ENCODE measurements around the gene ARFIP2. TPM values are rescaled to one million over a fixed set of nuclear protein-coding genes. Genes with fewer than 3 reads are reported as not detected.

Gene ARFIP2
- polyA plus RNA-seq, 1 donor = 74.8 TPM

DNA sequence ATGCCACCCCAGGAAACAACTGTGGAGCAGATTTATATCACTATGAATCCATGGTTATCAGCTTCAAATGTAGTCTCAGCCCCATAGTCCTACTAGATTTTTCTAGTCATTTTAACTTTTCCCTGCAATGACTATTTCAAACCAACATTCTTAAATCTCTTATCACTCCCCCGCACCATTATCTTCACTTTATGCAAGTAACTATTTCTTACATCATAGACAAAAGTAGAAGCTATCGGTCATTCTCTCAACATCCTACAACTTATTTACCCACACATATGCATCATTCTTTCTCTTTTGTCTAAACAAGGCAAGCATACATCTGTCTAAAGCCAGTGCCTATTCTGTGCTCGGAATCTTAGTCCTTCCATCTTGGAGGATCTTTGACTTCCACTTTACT, 4.5 kb upstream of the ARFIP2 start:
- no peak for DNase-seq

DNA sequence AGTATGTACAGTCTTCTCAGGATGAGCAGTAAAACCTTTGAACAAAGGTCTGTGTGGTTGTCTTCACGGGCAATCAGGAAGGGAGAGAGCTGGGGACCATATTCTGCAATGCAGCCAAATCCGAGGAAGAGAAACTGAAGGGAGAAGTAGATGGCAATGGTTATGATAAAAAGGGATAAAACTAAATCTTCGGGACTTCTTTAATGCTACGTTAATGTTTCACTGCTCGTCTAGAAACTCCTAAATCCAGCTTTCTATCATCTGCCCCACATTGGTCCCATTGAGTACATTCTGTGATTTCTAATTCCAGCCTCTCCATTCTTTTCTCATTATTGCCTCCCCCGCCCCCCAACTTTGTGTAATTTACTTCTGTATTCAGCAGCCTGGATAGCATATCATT, 1.9 kb upstream of the ARFIP2 start:
- DNase-seq = no peak

DNA sequence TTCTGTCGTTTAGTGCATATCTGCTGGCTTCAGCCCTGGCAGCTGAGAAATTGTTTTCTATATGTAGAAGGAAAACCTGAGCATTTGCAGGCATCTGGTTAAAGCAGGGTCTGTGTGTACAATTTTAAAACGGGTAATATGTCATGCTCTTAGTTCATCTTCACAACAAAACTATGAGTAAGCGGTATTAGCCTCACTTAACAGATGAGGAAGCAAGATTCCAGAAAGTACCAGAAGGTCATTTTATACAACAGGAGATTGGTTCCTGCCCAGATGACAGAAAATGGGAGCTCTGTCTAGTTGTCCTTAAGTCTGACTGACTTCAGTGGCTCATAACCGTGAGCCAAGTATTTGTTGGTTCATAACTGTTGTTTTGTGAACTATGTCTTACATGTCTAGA, 1.3 kb upstream of the ARFIP2 start:
- no peak for DNase-seq

DNA sequence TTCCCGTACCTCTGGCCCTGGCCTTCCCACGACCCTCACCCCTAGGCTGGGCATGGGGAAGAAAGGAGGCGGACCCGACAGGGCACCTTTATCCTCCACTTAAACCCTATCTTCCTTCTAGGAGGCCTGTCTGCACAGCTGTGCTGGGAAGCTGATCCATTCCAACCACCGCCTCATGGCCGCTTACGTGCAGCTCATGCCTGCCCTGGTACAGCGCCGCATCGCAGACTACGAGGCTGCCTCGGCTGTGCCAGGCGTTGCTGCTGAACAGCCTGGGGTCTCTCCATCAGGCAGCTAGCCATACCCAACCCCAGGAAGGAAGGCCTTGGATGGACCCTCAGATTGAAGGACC, 769 bp upstream of the ARFIP2 start:
- no peak for DNase-seq

DNA sequence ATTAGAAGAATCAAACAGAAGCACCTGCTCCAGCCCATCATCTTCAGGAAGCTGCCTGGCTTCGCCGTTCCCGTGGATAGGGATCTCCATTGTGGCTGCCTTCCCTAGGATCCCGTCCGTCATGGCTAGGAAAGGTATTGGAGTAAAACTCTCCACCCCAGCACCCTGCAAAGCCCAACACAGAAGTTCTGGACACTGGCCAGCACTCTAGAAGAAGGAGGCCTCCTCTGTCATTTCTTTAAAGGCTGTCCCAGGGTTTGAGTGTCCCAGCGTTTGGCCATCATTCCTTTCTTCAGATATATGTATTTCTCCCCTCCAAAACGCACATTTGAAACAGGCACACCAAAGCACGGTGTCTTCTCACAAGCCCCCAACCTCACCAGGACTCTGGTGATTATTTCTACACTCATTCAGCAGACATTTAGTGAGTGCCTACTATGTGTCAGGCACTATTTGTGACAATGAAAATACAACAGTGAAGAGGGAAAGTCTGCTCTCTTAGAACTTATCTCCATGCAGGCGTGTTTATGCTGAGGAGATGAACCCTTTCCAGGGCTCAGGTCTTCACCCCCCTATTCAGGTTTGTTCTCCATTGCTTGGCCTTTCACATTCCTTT, 724 bp downstream of the ARFIP2 start:
- no peak for DNase-seq

GRCh38 chr11:6476571-6476970, 4.6 kb downstream of the ARFIP2 start:
- DNase-seq = no peak

DNA sequence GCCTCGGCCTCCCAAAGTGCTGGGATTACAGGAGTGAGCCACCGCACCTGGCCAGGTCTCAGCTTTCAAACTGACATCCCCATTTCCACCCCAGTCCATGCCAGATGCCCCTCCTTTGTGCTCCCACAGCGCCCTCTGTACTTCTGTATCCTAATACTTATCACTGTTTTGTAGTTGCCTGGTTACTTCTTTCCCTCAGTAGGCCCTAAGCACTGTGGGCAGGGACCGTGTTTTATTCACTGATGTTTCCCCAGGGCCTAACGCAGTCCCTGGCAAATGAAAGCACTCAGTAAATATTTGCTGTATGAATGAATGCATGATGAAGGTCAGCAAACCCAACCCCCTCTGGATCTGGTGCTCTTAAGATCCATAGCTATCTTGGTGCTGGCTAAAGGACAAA, 5.2 kb downstream of the ARFIP2 start:
- DNase-seq = no peak

GRCh38 chr11:6474806-6475500, 6.2 kb downstream of the ARFIP2 start:
- DNase-seq = no peak

GRCh38 chr11:6474413-6474792, 6.7 kb downstream of the ARFIP2 start:
- DNase-seq = no peak

- DNase-seq = peak; percentile 88
Observed at GRCh38 chr11:6473451-6474412, 7.4 kb downstream of the ARFIP2 start, which contains the start of gene TRIM3. TRIM3 (minus strand) TSS chr11:6473941; CDS start chr11:6465695, 8,246 bp downstream.

- DNase-seq = no peak
Observed at GRCh38 chr11:6472934-6473333, 8.2 kb downstream of the ARFIP2 start.

DNA sequence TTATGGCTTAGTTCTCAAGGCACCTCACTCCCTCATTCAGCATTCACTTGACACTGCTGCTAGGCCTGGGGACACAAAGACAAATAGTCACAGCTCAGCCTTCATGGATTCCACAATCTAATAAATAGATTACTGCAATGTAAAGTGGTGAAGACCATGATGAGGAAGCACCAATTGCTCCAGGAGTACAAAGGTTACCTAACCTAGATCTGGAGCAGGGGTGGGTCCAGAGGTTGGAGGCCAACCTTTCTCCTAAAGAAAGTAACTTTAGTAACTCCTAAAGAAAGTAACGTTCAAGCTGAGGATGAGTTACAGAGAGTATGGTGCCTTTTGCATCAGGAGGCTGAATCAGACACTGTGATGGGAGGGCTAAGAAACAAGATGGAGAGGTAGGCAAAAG, 11.5 kb downstream of the ARFIP2 start:
- no peak for DNase-seq

- DNase-seq = peak; percentile 95
Observed at GRCh38 chr11:6468712-6469495, 12.2 kb downstream of the ARFIP2 start.

DNA sequence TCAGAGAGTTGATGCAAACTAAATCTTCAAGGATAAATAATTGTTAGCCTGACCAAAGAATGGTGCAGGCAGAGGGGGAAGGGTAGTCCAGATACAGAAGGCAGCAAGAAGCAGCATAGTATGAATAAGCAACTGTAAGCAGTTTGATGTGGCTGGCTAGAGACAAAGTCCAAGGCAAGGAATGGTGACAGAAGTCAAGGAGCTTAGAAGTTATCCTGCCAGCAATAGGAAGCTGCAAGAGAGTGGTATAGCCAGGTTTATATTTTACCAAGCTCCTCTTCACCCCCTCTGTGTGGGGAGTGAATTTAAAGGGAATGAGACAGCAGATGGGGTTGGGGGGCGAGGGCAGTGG, 22.1 kb downstream of the ARFIP2 start:
- no peak for DNase-seq

GRCh38 chr11:6458352-6459098, 22.6 kb downstream of the ARFIP2 start:
- no peak for DNase-seq

DNA sequence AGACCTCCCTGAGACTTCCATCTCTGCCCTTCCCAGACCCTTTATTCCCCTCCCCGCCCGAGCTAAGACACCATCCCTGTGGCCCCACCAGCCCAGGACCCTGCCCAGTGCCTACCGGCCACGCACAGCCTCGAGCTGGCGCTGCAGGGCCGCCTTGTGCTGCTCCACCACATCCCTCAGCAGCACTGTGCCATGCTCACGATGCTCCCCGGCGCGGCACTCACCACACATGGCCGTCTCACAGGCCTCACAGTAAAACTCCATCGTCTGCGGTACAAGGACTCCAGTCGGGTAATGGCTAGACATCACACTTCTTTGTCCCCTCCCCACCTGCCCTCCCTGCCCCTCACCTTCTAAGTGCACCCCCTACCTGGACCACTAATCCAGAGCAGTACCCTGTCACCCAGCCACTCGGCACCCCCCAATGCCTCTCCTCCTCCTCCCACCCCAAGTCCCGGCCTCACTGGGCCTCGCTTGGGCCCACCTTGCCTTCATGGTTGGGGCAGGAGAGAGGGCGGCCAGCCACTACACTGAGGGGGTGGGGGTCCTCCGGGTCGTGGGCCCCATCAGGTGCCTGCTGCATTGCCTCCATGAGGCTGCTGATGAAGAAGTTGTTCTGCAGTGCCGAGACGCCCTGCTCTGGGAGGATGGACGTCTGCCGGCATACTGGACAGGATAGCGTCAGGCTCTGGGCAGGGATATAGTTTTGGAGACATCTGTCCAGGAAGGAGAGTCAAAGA, 23.4 kb downstream of the ARFIP2 start:
- DNase-seq = no peak

GRCh38 chr11:6456361-6457073, 24.6 kb downstream of the ARFIP2 start:
- DNase-seq = no peak

- DNase-seq = peak; percentile 55
Observed at GRCh38 chr11:6455070-6455469, 26.1 kb downstream of the ARFIP2 start.

DNA sequence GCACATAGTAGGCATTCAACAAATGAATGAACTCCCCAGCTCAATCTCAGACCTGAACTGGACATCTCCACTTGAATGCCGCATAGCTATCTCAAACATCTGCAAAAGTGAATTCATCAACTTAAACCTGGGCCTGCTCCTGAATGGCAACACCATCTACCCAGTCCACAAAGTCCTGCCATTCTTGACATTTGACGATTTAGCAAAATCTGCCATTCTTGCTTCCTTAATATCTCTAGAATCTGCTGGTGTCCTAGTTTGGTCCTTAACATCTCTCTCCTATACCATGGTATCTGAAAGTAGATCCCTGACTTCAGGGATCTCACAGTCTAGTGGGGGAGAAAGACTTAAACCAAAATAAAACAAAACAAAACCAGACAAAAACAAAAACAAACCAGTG, 28.0 kb downstream of the ARFIP2 start:
- no peak for DNase-seq

DNA sequence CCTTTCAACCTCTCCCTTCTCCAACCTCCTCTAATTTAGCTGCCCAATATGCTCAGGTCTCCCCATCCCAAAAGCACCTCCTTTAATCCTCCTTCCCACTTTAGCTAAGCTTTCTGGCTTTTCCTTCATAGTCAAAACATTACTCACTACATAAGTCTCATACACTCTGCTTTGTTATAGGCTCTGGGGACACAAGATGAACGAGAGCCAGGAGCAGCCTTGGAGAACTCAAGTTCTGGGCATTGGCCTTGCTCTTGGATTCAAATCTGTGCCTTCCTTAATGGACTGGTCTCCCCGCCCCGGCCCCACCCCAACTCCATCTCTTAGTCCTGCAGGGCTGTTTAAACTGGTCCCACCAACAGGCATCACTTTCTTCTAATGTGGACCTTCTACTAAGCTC, 28.9 kb downstream of the ARFIP2 start:
- DNase-seq = no peak
